ENCODE results near the gene ZXDC. TPM values are rescaled to one million over a fixed set of nuclear protein-coding genes. Genes with fewer than 3 reads are reported as not detected.

The ZXDC gene
- total RNA-seq, 1 donor from 2014 or later = 74.4 TPM

GRCh38 chr3:126486360-126486847, 10.7 kb upstream of the ZXDC start:
- Histone ChIP-seq H3K4me3 (no peak overlapping the region), H3K27ac (no peak overlapping the region), H3K9me3 (no peaks in the 10 kb centered on the region), H3K36me3 (no peaks in the 10 kb centered on the region), H3K4me1 (peaks cover 0 to 5% of the 10 kb centered on the region in 2 donors), H3K27me3 (no peaks in the 10 kb centered on the region)
- intact Hi-C loops (cut with DNase I) = no loop called here
- DNase-seq (ENCODE audit: low spot score in 2 of 2) = no peak
- TF ChIP-seq CTCF (IDR thresholded peaks at IDR 0.05) = no peak

GRCh38 chr3:126485956-126486355, 10.3 kb upstream of the ZXDC start:
- no peak for TF ChIP-seq CTCF (IDR thresholded peaks at IDR 0.05)
- H3K27me3 ChIP-seq = no peaks in the 10 kb centered on the region
- intact Hi-C loops (cut with DNase I) = no loop called here

GRCh38 chr3:126485176-126485897, 9.6 kb upstream of the ZXDC start:
- no peak overlapping the region for H3K4me3 ChIP-seq
- peaks cover 0 to 5% of the 10 kb centered on the region in 2 donors for H3K4me1 ChIP-seq
- no peak for DNase-seq (ENCODE audit: low spot score in 2 of 2)
- intact Hi-C loops (cut with DNase I) = no loop called here
- no peaks in the 10 kb centered on the region for H3K9me3 ChIP-seq
- no peak overlapping the region for H3K27ac ChIP-seq
- H3K27me3 ChIP-seq = no peaks in the 10 kb centered on the region
- no peak for TF ChIP-seq CTCF (IDR thresholded peaks at IDR 0.05)
- H3K36me3 ChIP-seq = no peaks in the 10 kb centered on the region

More at GRCh38 chr3:126485956-126486355, 10.3 kb upstream of the ZXDC start:
- DNase-seq (ENCODE audit: low spot score in 2 of 2) = no peak
- Histone ChIP-seq H3K4me1 (peaks cover 0 to 5% of the 10 kb centered on the region in 2 donors), H3K9me3 (no peaks in the 10 kb centered on the region), H3K36me3 (no peaks in the 10 kb centered on the region), H3K27ac (no peak overlapping the region), H3K4me3 (no peak overlapping the region)

- no peaks in the 10 kb centered on the region for H3K36me3 ChIP-seq
- no peaks in the 10 kb centered on the region for H3K9me3 ChIP-seq
- DNase-seq (ENCODE audit: low spot score in 2 of 2) = no peak
- no peak overlapping the region for H3K4me3 ChIP-seq
- TF ChIP-seq CTCF (IDR thresholded peaks at IDR 0.05) = no peak
- H3K4me1 ChIP-seq = peaks cover 0 to 5% of the 10 kb centered on the region in 2 donors
- no peak overlapping the region for H3K27ac ChIP-seq
- intact Hi-C loops (cut with DNase I) = no loop called here
- H3K27me3 ChIP-seq = no peaks in the 10 kb centered on the region
Observed at GRCh38 chr3:126484662-126485061, 9.0 kb upstream of the ZXDC start.

- H3K27ac ChIP-seq = no peak overlapping the region
- H3K4me3 ChIP-seq = no peak overlapping the region
- H3K9me3 ChIP-seq = no peaks in the 10 kb centered on the region
- TF ChIP-seq CTCF (IDR thresholded peaks at IDR 0.05) = no peak
- no peaks in the 10 kb centered on the region for H3K36me3 ChIP-seq
- intact Hi-C loops (cut with DNase I) = no loop called here
- DNase-seq (ENCODE audit: low spot score in 2 of 2) = no peak
- H3K27me3 ChIP-seq = no peaks in the 10 kb centered on the region
- peaks cover 0 to 5% of the 10 kb centered on the region in 2 donors for H3K4me1 ChIP-seq
Observed at GRCh38 chr3:126484148-126484547, 8.5 kb upstream of the ZXDC start.

Measured in ascending aorta (tissue), 2 donors.